ENCODE results near the gene TLNRD1. TPM values are rescaled to one million over a fixed set of nuclear protein-coding genes. Genes with fewer than 3 reads are reported as not detected.

Gene TLNRD1
- total RNA-seq, 1 experiment from 2014 or later: 14.9 TPM

DNA sequence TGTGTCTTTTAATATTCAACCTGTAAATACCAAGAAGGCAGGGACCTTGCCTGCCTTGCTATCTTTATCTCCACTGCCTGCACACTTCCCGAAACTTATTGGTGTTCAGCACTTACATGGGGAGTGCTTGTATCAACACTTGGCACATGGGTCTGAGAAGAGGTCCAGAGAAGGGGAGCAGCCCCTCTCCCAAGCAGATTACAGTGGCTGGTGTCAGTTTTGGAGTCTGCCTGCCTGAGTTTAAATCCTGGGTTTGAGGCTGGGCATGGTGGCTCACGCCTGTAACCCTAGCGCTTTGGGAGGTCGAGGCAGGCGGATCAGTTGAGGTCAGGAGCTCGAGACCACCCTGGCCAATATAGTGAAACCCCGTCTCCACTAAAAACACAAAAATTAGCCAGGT, 31.4 kb upstream of the TLNRD1 start:
- DNase-seq: no peak
- no TSS peak for BruUV-seq (replicated peaks)

DNA sequence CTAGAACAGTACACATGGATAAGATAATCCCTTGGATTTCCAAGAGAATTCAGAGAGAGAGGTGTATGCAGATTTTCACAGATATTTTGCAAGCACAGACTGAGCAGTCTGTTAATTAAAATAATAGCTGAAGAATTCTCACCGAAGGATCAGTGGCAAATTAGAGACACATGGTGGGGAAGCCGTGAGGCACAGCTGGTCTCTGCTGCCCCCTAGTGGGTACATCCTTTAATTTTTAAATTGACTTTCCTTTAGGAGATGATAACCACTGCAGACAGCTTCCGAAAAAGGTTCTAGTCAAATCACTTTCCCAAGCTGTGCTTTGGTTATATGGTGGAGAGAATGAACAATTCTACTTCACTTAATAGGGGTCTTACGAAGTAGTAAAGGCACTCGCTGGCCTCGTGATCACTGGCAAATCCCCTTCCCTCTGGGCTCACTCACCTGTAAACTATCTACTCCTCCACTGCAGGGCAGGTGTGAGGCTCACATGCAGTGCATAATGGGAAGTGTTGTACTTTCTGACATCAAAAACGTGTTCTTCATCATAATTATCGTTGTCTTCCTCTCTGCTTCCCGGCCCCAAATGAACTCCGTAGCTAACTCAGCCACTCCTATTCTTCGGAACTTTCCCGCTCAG, 30.6 kb upstream of the TLNRD1 start:
- Histone ChIP-seq H3K9me3 (ENCODE audit: insufficient read depth, low read depth) (peaks cover 5% of the 10 kb centered on the region; the same call in 1 of the 2 replicates), H3K4me3 (no peak overlapping the region), H3K4me1 (replicated peaks; ENCODE audit: insufficient read depth) (peaks cover 32% of the 10 kb centered on the region), H3K27me3 (ENCODE audit: insufficient read depth, low read depth) (no peaks in the 10 kb centered on the region), H3K36me3 (ENCODE audit: low read depth) (no peaks in the 10 kb centered on the region), H3K27ac (no peak overlapping the region), H3K9me2 (ENCODE audit: insufficient read depth) (no peaks in the 10 kb centered on the region), H2AFZ (no peak overlapping the region), H3K79me2 (ENCODE audit: low read depth) (no peaks in the 10 kb centered on the region), H3K4me2 (peak overlapping the region; percentile 69), H4K20me1 (ENCODE audit: insufficient read depth) (no peaks in the 10 kb centered on the region), H3F3A (ENCODE audit: insufficient read depth, low read depth) (peaks cover 13% of the 10 kb centered on the region; the same call in 1 of the 2 replicates)
- no peak for TF ChIP-seq EZH2 (IDR thresholded peaks at IDR 0.05; ENCODE audit: low read depth)
- TF ChIP-seq, protein P1, sequence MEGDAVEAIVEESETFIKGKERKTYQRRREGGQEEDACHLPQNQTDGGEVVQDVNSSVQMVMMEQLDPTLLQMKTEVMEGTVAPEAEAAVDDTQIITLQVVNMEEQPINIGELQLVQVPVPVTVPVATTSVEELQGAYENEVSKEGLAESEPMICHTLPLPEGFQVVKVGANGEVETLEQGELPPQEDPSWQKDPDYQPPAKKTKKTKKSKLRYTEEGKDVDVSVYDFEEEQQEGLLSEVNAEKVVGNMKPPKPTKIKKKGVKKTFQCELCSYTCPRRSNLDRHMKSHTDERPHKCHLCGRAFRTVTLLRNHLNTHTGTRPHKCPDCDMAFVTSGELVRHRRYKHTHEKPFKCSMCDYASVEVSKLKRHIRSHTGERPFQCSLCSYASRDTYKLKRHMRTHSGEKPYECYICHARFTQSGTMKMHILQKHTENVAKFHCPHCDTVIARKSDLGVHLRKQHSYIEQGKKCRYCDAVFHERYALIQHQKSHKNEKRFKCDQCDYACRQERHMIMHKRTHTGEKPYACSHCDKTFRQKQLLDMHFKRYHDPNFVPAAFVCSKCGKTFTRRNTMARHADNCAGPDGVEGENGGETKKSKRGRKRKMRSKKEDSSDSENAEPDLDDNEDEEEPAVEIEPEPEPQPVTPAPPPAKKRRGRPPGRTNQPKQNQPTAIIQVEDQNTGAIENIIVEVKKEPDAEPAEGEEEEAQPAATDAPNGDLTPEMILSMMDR (conservative IDR thresholded peaks at IDR 0.05): peak; percentile 95
- BruUV-seq (replicated peaks): no TSS peak
- peak; percentile 49 to 59 for DNase-seq
- intact Hi-C loops (cut with micrococcal nuclease; ENCODE audit: unreplicated experiment): loop anchor here (1.0 to 5.0 kb wide), 6 partner anchors 113 to 515 kb away; partner anchors contain the start of gene CEMIP
- POLR2A ChIA-PET (ENCODE audit: unreplicated experiment): no interaction called here
- CTCF ChIA-PET: interaction anchor here (0.6 to 2.0 kb wide), 3 partner anchors 190 to 812 kb away, joined by 3 to 9 read pairs (median 4); partner anchors contain the start of gene CEMIP

More for the DNA sequence above, 31.4 kb upstream of the TLNRD1 start:
- ChIA-PET CTCF (interaction anchor here (0.7 to 2.0 kb wide), 3 partner anchors 22 to 402 kb away, joined by 4 to 9 read pairs (median 5); partner anchors contain the start of gene CEMIP), POLR2A (ENCODE audit: unreplicated experiment) (no interaction called here)
- H3K27ac ChIP-seq: no peak overlapping the region
- H3K4me1 ChIP-seq (replicated peaks; ENCODE audit: insufficient read depth): peaks cover 32% of the 10 kb centered on the region
- no peaks in the 10 kb centered on the region for H3K27me3 ChIP-seq (ENCODE audit: insufficient read depth, low read depth)
- H4K20me1 ChIP-seq (ENCODE audit: insufficient read depth): no peaks in the 10 kb centered on the region
- peaks cover 5% of the 10 kb centered on the region; the same call in 1 of the 2 replicates for H3K9me3 ChIP-seq (ENCODE audit: insufficient read depth, low read depth)
- H3K4me3 ChIP-seq: no peak overlapping the region
- intact Hi-C loops (cut with micrococcal nuclease; ENCODE audit: unreplicated experiment): loop anchor here (5.0 kb wide), 4 partner anchors 57 to 292 kb away; partner anchors contain the start of gene ABHD17C
- no peak overlapping the region for H2AFZ ChIP-seq
- no peaks in the 10 kb centered on the region for H3K79me2 ChIP-seq (ENCODE audit: low read depth)
- TF ChIP-seq, protein P1 (conservative IDR thresholded peaks at IDR 0.05): no peak
- TF ChIP-seq EZH2 (IDR thresholded peaks at IDR 0.05; ENCODE audit: low read depth): no peak
- H3K9me2 ChIP-seq (ENCODE audit: insufficient read depth): no peaks in the 10 kb centered on the region
- no peaks in the 10 kb centered on the region for H3K36me3 ChIP-seq (ENCODE audit: low read depth)
- peaks cover 13% of the 10 kb centered on the region; the same call in 1 of the 2 replicates for H3F3A ChIP-seq (ENCODE audit: insufficient read depth, low read depth)
- H3K4me2 ChIP-seq: no peak overlapping the region

DNA sequence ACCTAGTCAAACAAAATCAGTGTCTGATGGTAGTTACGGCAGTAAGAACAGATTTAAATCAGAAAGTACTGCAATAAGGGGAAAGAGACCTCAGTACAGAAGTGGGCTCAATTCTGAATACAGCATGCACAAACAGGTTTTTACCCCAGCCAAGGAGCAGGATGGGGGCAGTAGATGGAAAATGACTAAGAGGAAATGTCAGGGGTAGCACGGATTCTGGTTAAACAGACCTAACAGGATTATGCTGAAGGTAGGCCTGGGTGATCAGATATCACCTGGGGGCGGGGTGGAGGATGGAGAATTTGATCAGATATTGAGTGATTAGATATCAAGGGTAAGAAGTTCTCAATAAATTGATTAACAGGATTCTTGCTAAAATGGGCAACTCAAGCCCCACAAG, 30.1 kb upstream of the TLNRD1 start:
- no peaks in the 10 kb centered on the region for H3K27me3 ChIP-seq (ENCODE audit: insufficient read depth, low read depth)
- H3K4me3 ChIP-seq: no peak overlapping the region
- H3K9me2 ChIP-seq (ENCODE audit: insufficient read depth): no peaks in the 10 kb centered on the region
- H3K9me3 ChIP-seq (ENCODE audit: insufficient read depth, low read depth): no peaks in the 10 kb centered on the region
- H3K4me1 ChIP-seq (replicated peaks; ENCODE audit: insufficient read depth): peaks cover 32% of the 10 kb centered on the region
- no peak overlapping the region for H3K27ac ChIP-seq
- ChIA-PET CTCF (interaction anchor here (0.6 to 2.0 kb wide), 2 partner anchors 191 to 812 kb away, joined by 3 to 9 read pairs; partner anchors contain the start of gene CEMIP), POLR2A (ENCODE audit: unreplicated experiment) (no interaction called here)
- H2AFZ ChIP-seq: no peak overlapping the region
- TF ChIP-seq, protein P1 (conservative IDR thresholded peaks at IDR 0.05): no peak
- no peak for TF ChIP-seq EZH2 (IDR thresholded peaks at IDR 0.05; ENCODE audit: low read depth)
- intact Hi-C loops (cut with micrococcal nuclease; ENCODE audit: unreplicated experiment): loop anchor here (1.0 to 5.0 kb wide), 6 partner anchors 113 to 515 kb away; partner anchors contain the start of gene CEMIP
- peaks cover 13% of the 10 kb centered on the region; the same call in 1 of the 2 replicates for H3F3A ChIP-seq (ENCODE audit: insufficient read depth, low read depth)
- no peaks in the 10 kb centered on the region for H3K36me3 ChIP-seq (ENCODE audit: low read depth)
- H3K4me2 ChIP-seq: peak overlapping the region; percentile 69
- peak; percentile 22 to 74 for DNase-seq
- H4K20me1 ChIP-seq (ENCODE audit: insufficient read depth): no peaks in the 10 kb centered on the region
- no peaks in the 10 kb centered on the region for H3K79me2 ChIP-seq (ENCODE audit: low read depth)
- no TSS peak for BruUV-seq (replicated peaks)

Measured in PC-9 (cell line).